ENCODE data around the gene LRP1.

The LRP1 gene

GRCh38 chr12:57200497-57200896 lies 72.2 kb downstream of the LRP1 start:
- TF ChIP-seq CTCF (conservative IDR thresholded peaks at IDR 0.05; ENCODE audit: low read length) (no peak), EZH2phosphoT487 (IDR thresholded peaks at IDR 0.05; ENCODE audit: borderline replicate concordance) (no peak)
- Histone ChIP-seq H3K4me2 (ENCODE audit: low read depth, low read length, poor library complexity, severe bottlenecking) (no peak overlapping the region), H3K9ac (ENCODE audit: low read depth, low read length, poor library complexity, severe bottlenecking) (no peak overlapping the region), H4K20me1 (ENCODE audit: insufficient read depth, low read length, poor library complexity, severe bottlenecking) (no peaks in the 10 kb centered on the region), H3K36me3 (ENCODE audit: insufficient read depth, low read length) (no peaks in the 10 kb centered on the region), H3K9me2 (replicated peaks; ENCODE audit: low read depth, low read length) (no peaks in the 10 kb centered on the region), H2AFZ (ENCODE audit: low read length) (no peak overlapping the region), H3K4me1 (ENCODE audit: insufficient read depth, low read length, poor library complexity, severe bottlenecking) (peaks cover 11% of the 10 kb centered on the region), H3K27me3 (ENCODE audit: insufficient read depth, low read length, poor library complexity, severe bottlenecking) (no peaks in the 10 kb centered on the region), H3F3A (ENCODE audit: low read depth) (no peaks in the 10 kb centered on the region), H3K4me3 (ENCODE audit: low read length, poor library complexity, severe bottlenecking) (no peak overlapping the region), H3K79me2 (ENCODE audit: insufficient read depth, low read length) (no peaks in the 10 kb centered on the region), H3K9me3 (ENCODE audit: insufficient read depth, low read depth, low read length) (no peaks in the 10 kb centered on the region)

- H3K36me3 ChIP-seq (ENCODE audit: insufficient read depth, low read length) = no peaks in the 10 kb centered on the region
- H2AFZ ChIP-seq (ENCODE audit: low read length) = no peak overlapping the region
- peaks cover 5% of the 10 kb centered on the region for H3K4me1 ChIP-seq (ENCODE audit: insufficient read depth, low read length, poor library complexity, severe bottlenecking)
- H3K4me2 ChIP-seq (ENCODE audit: low read depth, low read length, poor library complexity, severe bottlenecking) = no peak overlapping the region
- no peak overlapping the region for H3K4me3 ChIP-seq (ENCODE audit: low read length, poor library complexity, severe bottlenecking)
- no peak overlapping the region for H3K9ac ChIP-seq (ENCODE audit: low read depth, low read length, poor library complexity, severe bottlenecking)
- H3K9me3 ChIP-seq (ENCODE audit: insufficient read depth, low read depth, low read length) = no peaks in the 10 kb centered on the region
- TF ChIP-seq EZH2phosphoT487 (IDR thresholded peaks at IDR 0.05; ENCODE audit: borderline replicate concordance) (no peak), CTCF (conservative IDR thresholded peaks at IDR 0.05; ENCODE audit: low read length) (no peak)
- H4K20me1 ChIP-seq (ENCODE audit: insufficient read depth, low read length, poor library complexity, severe bottlenecking) = no peaks in the 10 kb centered on the region
- no peaks in the 10 kb centered on the region for H3F3A ChIP-seq (ENCODE audit: low read depth)
- H3K79me2 ChIP-seq (ENCODE audit: insufficient read depth, low read length) = no peaks in the 10 kb centered on the region
- H3K9me2 ChIP-seq (replicated peaks; ENCODE audit: low read depth, low read length) = no peaks in the 10 kb centered on the region
- H3K27me3 ChIP-seq (ENCODE audit: insufficient read depth, low read length, poor library complexity, severe bottlenecking) = no peaks in the 10 kb centered on the region
Measured at GRCh38 chr12:57201219-57201618, 72.9 kb downstream of the LRP1 start.

DNA sequence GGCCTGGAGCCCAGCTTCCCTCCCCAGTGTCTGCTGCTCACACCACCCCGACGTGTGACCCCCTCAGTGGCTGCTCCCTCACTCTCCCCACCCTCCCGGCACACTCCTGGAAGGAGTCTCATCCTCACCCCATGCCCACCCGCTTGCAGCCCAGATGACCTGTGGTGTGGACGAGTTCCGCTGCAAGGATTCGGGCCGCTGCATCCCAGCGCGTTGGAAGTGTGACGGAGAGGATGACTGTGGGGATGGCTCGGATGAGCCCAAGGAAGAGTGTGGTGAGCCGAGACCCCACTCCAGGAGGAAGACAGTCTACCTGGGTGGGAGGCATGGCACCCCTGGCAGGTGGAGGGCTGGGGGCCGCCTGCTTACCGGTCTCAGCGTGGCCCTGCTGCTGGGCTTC lies 73.3 kb downstream of the LRP1 start:
- no peaks in the 10 kb centered on the region for H3K79me2 ChIP-seq (ENCODE audit: insufficient read depth, low read length)
- H3K4me3 ChIP-seq (ENCODE audit: low read length, poor library complexity, severe bottlenecking) = no peak overlapping the region
- no peaks in the 10 kb centered on the region for H3K9me2 ChIP-seq (replicated peaks; ENCODE audit: low read depth, low read length)
- no peak overlapping the region for H3K4me2 ChIP-seq (ENCODE audit: low read depth, low read length, poor library complexity, severe bottlenecking)
- H2AFZ ChIP-seq (ENCODE audit: low read length) = no peak overlapping the region
- H4K20me1 ChIP-seq (ENCODE audit: insufficient read depth, low read length, poor library complexity, severe bottlenecking) = no peaks in the 10 kb centered on the region
- no peaks in the 10 kb centered on the region for H3F3A ChIP-seq (ENCODE audit: low read depth)
- TF ChIP-seq CTCF (conservative IDR thresholded peaks at IDR 0.05; ENCODE audit: low read length) = no peak
- TF ChIP-seq EZH2phosphoT487 (IDR thresholded peaks at IDR 0.05; ENCODE audit: borderline replicate concordance) = no peak
- no peaks in the 10 kb centered on the region for H3K9me3 ChIP-seq (ENCODE audit: insufficient read depth, low read depth, low read length)
- no peak overlapping the region for H3K9ac ChIP-seq (ENCODE audit: low read depth, low read length, poor library complexity, severe bottlenecking)
- H3K4me1 ChIP-seq (ENCODE audit: insufficient read depth, low read length, poor library complexity, severe bottlenecking) = peaks cover 1% of the 10 kb centered on the region
- no peaks in the 10 kb centered on the region for H3K27me3 ChIP-seq (ENCODE audit: insufficient read depth, low read length, poor library complexity, severe bottlenecking)
- H3K36me3 ChIP-seq (ENCODE audit: insufficient read depth, low read length) = no peaks in the 10 kb centered on the region

All from Loucy (cell line).